Heart left ventricle (tissue), 16 donors: ENCODE results near the gene FAR2. TPM values are rescaled to one million over a fixed set of nuclear protein-coding genes. Genes with fewer than 3 reads are reported as not detected.
A peak's percentile ranks its signal among the peaks of the same experiment; 100 is the strongest.

Experiments
- ATAC-seq, 4 donors: fragments of 200-7000 bp; cut with Tn5 transposase; one replicate each; pipeline ENCODE4 v1.9.1; 2020 to 2022; ENCODE audit warnings: moderate library complexity in 4 of 4, mild to moderate bottlenecking in 3 of 4, moderate number of reproducible peaks in 1 of 4
- DNase-seq, 5 donors: peaks; one replicate each; pipeline ENCODE4 v3.0.0-alpha.2; 2020
- H3K27ac ChIP-seq, 12 donors: fragments of 200-600 bp; sonication (generic) in 4 of 12; one replicate each; pipeline versions ENCODE4 v1.5.0 to v1.8.0; 2016 to 2022; ENCODE audit warnings: mild to moderate bottlenecking in 2 of 12
- H3K27me3 ChIP-seq, 9 donors: fragments of 200-600 bp; sonication (generic) in 2 of 9; one replicate each; pipeline versions ENCODE4 v1.5.1 to v1.8.0; 2016 to 2022; ENCODE audit warnings: mild to moderate bottlenecking in 3 of 9
- H3K36me3 ChIP-seq, 9 donors: fragments of 200-600 bp; sonication (generic) in 2 of 9; one replicate each; pipeline versions ENCODE4 v1.5.0 to v1.8.0; 2018 to 2022; ENCODE audit warnings: mild to moderate bottlenecking in 2 of 9
- H3K4me1 ChIP-seq, 12 donors: fragments of 200-600 bp; sonication (generic) in 4 of 12; one replicate each; pipeline versions ENCODE4 v1.5.0 to v1.8.0; 2016 to 2022; ENCODE audit warnings: mild to moderate bottlenecking in 3 of 12
- H3K4me3 ChIP-seq, 12 donors: fragments of 200-600 bp; sonication (generic) in 4 of 12; one replicate each; pipeline versions ENCODE4 v1.5.0 to v1.8.0; 2017 to 2022; ENCODE audit warnings: mild to moderate bottlenecking in 9 of 12, moderate library complexity in 4 of 12
- H3K9me3 ChIP-seq, 12 donors: fragments of 200-600 bp; sonication (generic) in 4 of 12; one replicate each; pipeline versions ENCODE4 v1.5.0 to v1.8.0; 2016 to 2022; ENCODE audit warnings: mild to moderate bottlenecking in 1 of 12
- CTCF ChIP-seq, 12 donors: fragments of 200-600 bp; sonication (generic) in 4 of 12; IDR thresholded peaks; one replicate each; pipeline versions ENCODE4 v1.5.0 to v1.8.0; 2018 to 2022; ENCODE audit warnings: antibody characterized with exemption in 12 of 12, mild to moderate bottlenecking in 5 of 12
- POLR2A ChIP-seq, 2 donors: fragments of 450-650 bp; IDR thresholded peaks; one replicate each; pipeline ENCODE4 v1.6.1; 2017; ENCODE audit warnings: antibody characterized with exemption in 2 of 2, mild to moderate bottlenecking in 2 of 2, moderate library complexity in 2 of 2
- WGBS, 4 donors: extraction: QIAGEN DNeasy Blood & Tissue Kit in 2 of 4; methylation state at CpG; one replicate each; pipeline versions ENCODE4 v1.1.5 to v1.1.7; 2013 to 2018; 5-methylcytosine and 5-hydroxymethylcytosine counted together
- intact Hi-C, 10 donors: fragments of 100-400 bp; cut with DNase I; formaldehyde crosslinking; loops; one replicate each; pipeline versions ENCODE4 v1.11.1 to v1.14.2; 2022
- polyA plus RNA-seq, 2 donors: library from polyadenylated mRNA; stranded (reverse); fragments of 200-250 nt; gene quantifications; one replicate each; pipeline ENCODE4 v1.2.3, GENCODE V29; 2013
- total RNA-seq, 9 donors: library from RNA; depleted of rRNA in 2 of 9; stranded (reverse); fragments of >200 nt in 2 of 9; fragmentation: NEBNext Ultra II Directional in 3 of 9; extraction: Animal tissue kit (Norgen Biotek cat#: 25700) in 3 of 9; gene quantifications; one replicate each; pipeline versions ENCODE4 v1.1.0 to v1.2.4, GENCODE V29; 2016 to 2023
- donor health status: ischemic (EF 13 %, LVEDD 7.1; RV severe dilation, severe dysfunction).
- donor health status: healthy with polysubstance abuse.
- donor health status: DM: no; HTN: yes; CAD: no.
- donor health status: DM: no; HTN: no; CAD: no.
- donor health status: ischemic (EF 25% LVEDD 6.9; RV normal size, moderate dysfunction).
- donor health status: ischemic (EF 25% LVEDD 5.7; RV mildly dilated, moderate dysfunction).
- donor health status: healthy.
- donor health status: DM: yes; HTN: yes; CAD: no.
- donor health status: ischemic (EF 35%, LVEDD 5.7; RV mildly dilated, moderate dysfunction).
- donor health status: nonischemic (EF 11% LVEDD 7.7; RV severe dilation, severe dysfunction).
- donor health status: DM: yes; HTN: yes; CAD: no.
- donor health status: PGD.
- donor health status: ischemic (EF 29% LVEDD 5.4; RV normal size, mild dysfunction).
- donor health status: nonischemic (EF 23%, LVEDD 6.1; RV moderate dilation, normal function).

The FAR2 gene
- total and polyA plus RNA-seq, 11 donors, result 1.1 to 11.6 (median 3.0) TPM

DNA sequence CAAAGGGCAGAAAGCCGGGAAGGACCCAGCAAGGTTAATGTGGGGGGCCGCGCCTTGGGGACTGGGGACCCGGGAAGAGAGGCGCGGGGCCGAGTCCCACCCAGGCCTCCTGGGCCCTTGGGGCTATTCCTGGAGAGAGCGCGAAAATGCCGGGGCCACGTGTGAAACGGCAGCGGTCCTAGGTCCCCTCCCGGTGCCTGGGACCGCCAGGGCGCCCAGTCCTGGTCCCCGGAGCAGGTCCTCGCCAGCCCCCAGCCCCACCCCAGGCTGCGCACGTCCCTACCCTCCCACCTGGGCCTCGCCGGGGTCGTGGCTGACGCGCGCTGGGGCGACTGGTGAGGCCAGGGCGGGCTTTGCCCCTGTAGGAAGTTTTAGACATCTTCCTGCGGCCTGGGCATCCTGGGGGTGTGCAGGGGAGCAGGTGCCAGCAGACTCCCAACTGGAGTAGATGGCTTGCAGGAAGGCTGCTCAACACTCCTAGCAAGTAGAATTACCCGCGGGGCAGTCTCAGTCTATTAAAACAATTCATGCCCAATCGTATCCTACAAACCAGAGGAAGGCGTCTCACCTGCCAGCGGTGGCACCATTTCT is 708 bp downstream of the FAR2 start:
- Histone ChIP-seq H3K4me1 (peaks cover 0 to 56% (median 21%) of the 10 kb centered on the region in 12 donors), H3K27me3 (no peaks in the 10 kb centered on the region), H3K27ac (peak overlapping the region; percentile 33 to 91 (median 79)), H3K4me3 (peak overlapping the region; percentile 53 to 91 (median 79)), H3K36me3 (no peaks in the 10 kb centered on the region), H3K9me3 (peaks cover 0 to 6% (median 0%) of the 10 kb centered on the region in 12 donors)
- WGBS, 4 donors, result 15 to 57% (median 30%) methylated on average over 6 to 34 of the region's 34 CpGs
- ATAC-seq (peak in 2 of 4 donors; percentile 24 to 31), DNase-seq (peak in 3 of 5 donors; percentile 22 to 65 (median 30))
- intact Hi-C loops, result loop anchor here in 1 of 10 donors (10.0 kb wide), 1 partner anchor 165 kb away; no protein-coding TSS in a partner anchor
- no peak for TF ChIP-seq POLR2A (IDR thresholded peaks at IDR 0.05)
- TF ChIP-seq CTCF (IDR thresholded peaks at IDR 0.05), result no peak

GRCh38 chr12:29150462-29150861 is 1.4 kb downstream of the FAR2 start:
- Histone ChIP-seq H3K27me3 (no peaks in the 10 kb centered on the region), H3K27ac (no peak overlapping the region), H3K36me3 (no peaks in the 10 kb centered on the region), H3K4me1 (peaks cover 0 to 63% (median 21%) of the 10 kb centered on the region in 12 donors), H3K4me3 (peak overlapping the region in 1 of 12 donors; percentile 88), H3K9me3 (peaks cover 0 to 6% (median 0%) of the 10 kb centered on the region in 12 donors)
- intact Hi-C loops, result loop anchor here in 1 of 10 donors (10.0 kb wide), 1 partner anchor 164 kb away; no protein-coding TSS in a partner anchor
- WGBS, 4 donors, result 90 to 93% (median 92%) methylated on average over 7 of the region's 7 CpGs
- no peak for TF ChIP-seq CTCF (IDR thresholded peaks at IDR 0.05)
- TF ChIP-seq POLR2A (IDR thresholded peaks at IDR 0.05), result no peak
- ATAC-seq (no peak), DNase-seq (no peak)

GRCh38 chr12:29152223-29152868 is 3.3 kb downstream of the FAR2 start:
- peaks cover 0 to 69% (median 21%) of the 10 kb centered on the region in 12 donors for H3K4me1 ChIP-seq
- H3K9me3 ChIP-seq, result no peaks in the 10 kb centered on the region
- ATAC-seq (no peak), DNase-seq (no peak)
- no peak overlapping the region for H3K4me3 ChIP-seq
- 64 to 81% (median 69%) methylated on average over 1 of the region's 1 CpG for WGBS, 4 donors
- H3K27ac ChIP-seq, result peak overlapping the region in 2 of 12 donors; percentile 3 to 14
- intact Hi-C loops, result loop anchor here in 1 of 10 donors (10.0 kb wide), 1 partner anchor 162 kb away; no protein-coding TSS in a partner anchor
- no peaks in the 10 kb centered on the region for H3K36me3 ChIP-seq
- no peak for TF ChIP-seq CTCF (IDR thresholded peaks at IDR 0.05)
- TF ChIP-seq POLR2A (IDR thresholded peaks at IDR 0.05), result no peak
- H3K27me3 ChIP-seq, result no peaks in the 10 kb centered on the region

GRCh38 chr12:29152981-29153630 is 4.0 kb downstream of the FAR2 start:
- ATAC-seq, result no peak
- no peak for DNase-seq
- Histone ChIP-seq H3K27ac (peak overlapping the region in 2 of 12 donors; percentile 3 to 15), H3K4me3 (no peak overlapping the region), H3K4me1 (peaks cover 0 to 72% (median 21%) of the 10 kb centered on the region in 12 donors), H3K27me3 (no peaks in the 10 kb centered on the region), H3K9me3 (no peaks in the 10 kb centered on the region), H3K36me3 (no peaks in the 10 kb centered on the region)
- intact Hi-C loops, result loop anchor here in 1 of 10 donors (10.0 kb wide), 1 partner anchor 162 kb away; no protein-coding TSS in a partner anchor
- TF ChIP-seq POLR2A (IDR thresholded peaks at IDR 0.05) (no peak), CTCF (IDR thresholded peaks at IDR 0.05) (no peak)
- WGBS, 4 donors, result 59 to 65% (median 59%) methylated on average over 4 of the region's 4 CpGs
